Gastrocnemius medialis (tissue), 4 donors: ENCODE results near the gene KDM6A. TPM values are rescaled to one million over a fixed set of nuclear protein-coding genes. Genes with fewer than 3 reads are reported as not detected.

Experiments used
- ATAC-seq, 2 donors: fragments of 150-250 bp; one replicate each; pipeline ENCODE4 v1.9.1; 2016
- DNase-seq, 2 donors: peaks; one replicate each; pipeline ENCODE4 v3.0.0-alpha.2; 2019
- H3K27ac ChIP-seq, 4 donors: fragments of 200-600 bp; sonication (generic); 1 replicate in 1 of 4; 2 replicates in 3 of 4; pipeline ENCODE4 v1.5.1; 2016 to 2018; ENCODE audit warnings: mild to moderate bottlenecking in 2 of 4, moderate library complexity in 1 of 4
- H3K27me3 ChIP-seq, 3 donors: fragments of 200-600 bp; sonication (generic) in 2 of 3; 1 replicate in 1 of 3; 2 replicates in 2 of 3; pipeline versions ENCODE4 v1.5.1 to v1.6.0; 2016 to 2019; ENCODE audit warnings: mild to moderate bottlenecking in 1 of 3, moderate library complexity in 1 of 3
- H3K36me3 ChIP-seq, 2 donors: fragments of 200-600 bp; sonication (generic) in 1 of 2; one replicate each; pipeline ENCODE4 v1.5.1; 2017 to 2018
- H3K4me1 ChIP-seq, 2 donors: fragments of 200-600 bp; sonication (generic) in 1 of 2; one replicate each; pipeline ENCODE4 v1.5.1; 2016 to 2017; ENCODE audit warnings: mild to moderate bottlenecking in 2 of 2
- H3K4me3 ChIP-seq, 4 donors: fragments of 200-600 bp; sonication (generic) in 3 of 4; 1 replicate in 1 of 4; 2 replicates in 3 of 4; pipeline ENCODE4 v1.5.1; 2016 to 2019; ENCODE audit warnings: mild to moderate bottlenecking in 2 of 4
- H3K9me3 ChIP-seq, 3 donors: fragments of 200-600 bp; sonication (generic) in 2 of 3; 1 replicate in 1 of 3; 2 replicates in 2 of 3; pipeline ENCODE4 v1.5.1; 2016 to 2019
- POLR2A ChIP-seq, 2 donors: fragments of 450-650 bp; IDR thresholded peaks; one replicate each; pipeline ENCODE4 v1.6.1; 2017; ENCODE audit warnings: antibody characterized with exemption in 2 of 2, mild to moderate bottlenecking in 2 of 2, moderate library complexity in 2 of 2
- in situ Hi-C, 4 donors: fragments of 200-750 bp; cut with MboI; loops; one replicate each; pipeline versions ENCODE4 v1.15.0 to v1.8.0; 2017; ENCODE audit warnings: low sequenced_read_pairs in 4 of 4
- intact Hi-C: fragments of 100-400 bp; cut with DNase I; formaldehyde crosslinking; loops from one replicate; pipeline ENCODE4 v1.15.1; 2023; ENCODE audit warnings: low total_unique reads
- total RNA-seq, 4 donors: library from RNA; depleted of rRNA; stranded (reverse); fragments of >200 nt; gene quantifications; one replicate each; pipeline versions ENCODE4 v1.1.0 to v1.2.3, GENCODE V29; 2016
- TF ChIP-seq, protein P1 (sequence below), 5 experiments: fragments of 450-650 bp in 3 of 5; fragments of 200-600 bp in 2 of 5; sonication (generic) in 2 of 5; IDR thresholded peaks in 4 of 5; conservative IDR thresholded peaks in 1 of 5; 1 replicate in 4 of 5; 2 replicates in 1 of 5; pipeline ENCODE4 v1.5.1; 2016 to 2019; ENCODE audit warnings: antibody characterized with exemption in 5 of 5, mild to moderate bottlenecking in 3 of 5, moderate library complexity in 3 of 5

The KDM6A gene
- total RNA-seq, 4 donors from 2014 or later, result 14.3 to 29.2 (median 20.1) TPM

DNA sequence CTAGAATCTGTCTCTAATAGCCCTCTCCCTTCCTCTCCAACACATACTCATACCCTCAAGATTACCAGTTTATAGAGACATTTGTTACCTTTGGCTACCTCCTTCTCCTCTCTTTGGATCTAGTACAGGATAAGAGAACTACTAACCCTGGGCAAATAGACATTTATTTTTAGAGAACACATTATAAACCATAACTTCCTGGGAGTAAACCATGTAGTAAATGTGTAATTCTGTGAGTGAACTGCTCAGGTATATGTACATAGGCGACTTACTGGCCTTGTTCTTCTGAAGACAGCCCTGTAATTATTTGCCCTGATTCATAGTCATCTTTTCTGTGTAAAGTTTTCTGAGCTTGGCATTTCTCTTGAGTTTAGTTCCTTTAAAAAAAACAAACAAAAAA, 94.2 kb downstream of the KDM6A start:
- Histone ChIP-seq H3K27me3 (no peaks in the 10 kb centered on the region), H3K9me3 (no peaks in the 10 kb centered on the region), H3K36me3 (no peaks in the 10 kb centered on the region), H3K4me3 (no peak overlapping the region), H3K27ac (no peak overlapping the region), H3K4me1 (peaks cover 3 to 9% of the 10 kb centered on the region in 2 donors)
- no peak for TF ChIP-seq POLR2A (IDR thresholded peaks at IDR 0.05)
- TF ChIP-seq, protein P1, sequence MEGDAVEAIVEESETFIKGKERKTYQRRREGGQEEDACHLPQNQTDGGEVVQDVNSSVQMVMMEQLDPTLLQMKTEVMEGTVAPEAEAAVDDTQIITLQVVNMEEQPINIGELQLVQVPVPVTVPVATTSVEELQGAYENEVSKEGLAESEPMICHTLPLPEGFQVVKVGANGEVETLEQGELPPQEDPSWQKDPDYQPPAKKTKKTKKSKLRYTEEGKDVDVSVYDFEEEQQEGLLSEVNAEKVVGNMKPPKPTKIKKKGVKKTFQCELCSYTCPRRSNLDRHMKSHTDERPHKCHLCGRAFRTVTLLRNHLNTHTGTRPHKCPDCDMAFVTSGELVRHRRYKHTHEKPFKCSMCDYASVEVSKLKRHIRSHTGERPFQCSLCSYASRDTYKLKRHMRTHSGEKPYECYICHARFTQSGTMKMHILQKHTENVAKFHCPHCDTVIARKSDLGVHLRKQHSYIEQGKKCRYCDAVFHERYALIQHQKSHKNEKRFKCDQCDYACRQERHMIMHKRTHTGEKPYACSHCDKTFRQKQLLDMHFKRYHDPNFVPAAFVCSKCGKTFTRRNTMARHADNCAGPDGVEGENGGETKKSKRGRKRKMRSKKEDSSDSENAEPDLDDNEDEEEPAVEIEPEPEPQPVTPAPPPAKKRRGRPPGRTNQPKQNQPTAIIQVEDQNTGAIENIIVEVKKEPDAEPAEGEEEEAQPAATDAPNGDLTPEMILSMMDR (IDR thresholded peaks at IDR 0.05 in 4 of 5, conservative IDR thresholded peaks at IDR 0.05 in 1 of 5), result no peak
- in situ Hi-C loops, result no loop called here
- ATAC-seq, result no peak
- no peak for DNase-seq
- intact Hi-C loops, result no loop called here

DNA sequence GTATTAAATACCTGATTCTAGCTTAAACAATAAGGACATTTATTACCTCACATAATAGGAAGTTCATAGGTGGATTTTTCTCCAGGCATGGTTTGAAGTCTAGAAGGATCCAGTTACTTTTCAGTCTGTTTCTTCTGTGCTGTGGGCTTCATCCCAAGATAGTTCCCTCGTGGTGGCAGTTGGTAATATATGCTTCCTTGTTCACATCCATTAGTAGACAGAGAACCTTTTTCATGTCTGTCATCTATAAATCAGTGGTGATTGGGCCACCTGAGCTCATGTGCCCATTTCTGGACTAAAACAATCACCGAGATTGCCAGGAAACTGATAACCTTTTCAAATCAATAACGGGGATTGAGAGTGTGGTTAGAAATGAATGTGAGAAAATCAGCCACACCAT, 97.7 kb downstream of the KDM6A start:
- no peaks in the 10 kb centered on the region for H3K36me3 ChIP-seq
- intact Hi-C loops (no loop called here), in situ Hi-C loops (no loop called here)
- no peaks in the 10 kb centered on the region for H3K9me3 ChIP-seq
- TF ChIP-seq, protein P1 (IDR thresholded peaks at IDR 0.05 in 4 of 5, conservative IDR thresholded peaks at IDR 0.05 in 1 of 5), result no peak
- H3K27ac ChIP-seq, result no peak overlapping the region
- ATAC-seq (no peak), DNase-seq (no peak)
- H3K27me3 ChIP-seq, result no peaks in the 10 kb centered on the region
- H3K4me1 ChIP-seq, result peaks cover 0 to 3% of the 10 kb centered on the region in 2 donors
- no peak overlapping the region for H3K4me3 ChIP-seq

DNA sequence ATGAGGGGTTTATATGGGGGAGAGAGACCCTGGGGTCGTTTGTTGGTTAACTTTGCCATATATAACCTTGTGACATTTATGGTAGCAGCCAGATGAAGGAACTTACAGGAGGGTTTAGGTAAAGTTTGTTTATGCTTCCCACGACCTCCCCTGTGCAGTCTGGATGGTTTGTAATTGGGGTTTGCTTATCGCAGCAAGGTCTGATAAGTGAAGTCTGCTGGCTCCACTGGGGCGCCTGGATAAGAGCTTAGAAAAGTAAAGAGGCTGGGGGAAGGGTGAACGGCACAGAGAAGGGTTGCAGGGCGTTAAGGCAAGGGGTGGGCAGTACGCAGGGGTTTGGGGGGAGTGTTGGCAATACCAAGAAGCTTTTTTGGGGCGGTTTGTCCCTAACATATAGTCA, 98.7 kb downstream of the KDM6A start:
- H3K27me3 ChIP-seq, result no peaks in the 10 kb centered on the region
- intact Hi-C loops (no loop called here), in situ Hi-C loops (no loop called here)
- no peak overlapping the region for H3K27ac ChIP-seq
- ATAC-seq (no peak), DNase-seq (no peak)
- H3K36me3 ChIP-seq, result no peaks in the 10 kb centered on the region
- TF ChIP-seq, protein P1 (IDR thresholded peaks at IDR 0.05 in 4 of 5, conservative IDR thresholded peaks at IDR 0.05 in 1 of 5), result no peak
- TF ChIP-seq POLR2A (IDR thresholded peaks at IDR 0.05), result no peak
- no peak overlapping the region for H3K4me3 ChIP-seq
- H3K4me1 ChIP-seq, result peaks cover 0 to 3% of the 10 kb centered on the region in 2 donors
- no peaks in the 10 kb centered on the region for H3K9me3 ChIP-seq

DNA sequence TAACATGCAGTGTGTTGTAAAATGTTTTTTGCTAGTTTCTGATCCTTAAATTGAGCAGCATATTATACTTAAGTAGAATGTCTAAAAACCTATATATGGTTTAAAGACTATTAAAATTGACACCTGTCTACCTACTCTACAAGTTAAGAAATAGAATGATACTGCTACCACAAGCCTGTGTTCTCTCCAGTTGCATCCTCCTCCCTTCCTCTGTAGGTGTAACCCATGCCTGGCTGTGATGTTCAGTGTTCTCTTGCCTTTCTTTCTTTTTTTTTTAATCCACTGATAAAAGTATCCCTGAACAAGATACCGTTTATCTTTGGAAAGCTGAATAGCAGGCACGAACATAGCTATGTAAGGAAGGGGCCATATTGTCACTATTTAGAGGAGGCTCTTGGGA, 99.1 kb downstream of the KDM6A start:
- Histone ChIP-seq H3K4me3 (no peak overlapping the region), H3K27ac (no peak overlapping the region), H3K27me3 (no peaks in the 10 kb centered on the region), H3K4me1 (peaks cover 0 to 3% of the 10 kb centered on the region in 2 donors), H3K9me3 (no peaks in the 10 kb centered on the region), H3K36me3 (no peaks in the 10 kb centered on the region)
- DNase-seq, result no peak
- in situ Hi-C loops, result no loop called here
- TF ChIP-seq, protein P1 (IDR thresholded peaks at IDR 0.05 in 4 of 5, conservative IDR thresholded peaks at IDR 0.05 in 1 of 5), result no peak
- TF ChIP-seq POLR2A (IDR thresholded peaks at IDR 0.05), result no peak
- ATAC-seq, result no peak
- intact Hi-C loops, result no loop called here

DNA sequence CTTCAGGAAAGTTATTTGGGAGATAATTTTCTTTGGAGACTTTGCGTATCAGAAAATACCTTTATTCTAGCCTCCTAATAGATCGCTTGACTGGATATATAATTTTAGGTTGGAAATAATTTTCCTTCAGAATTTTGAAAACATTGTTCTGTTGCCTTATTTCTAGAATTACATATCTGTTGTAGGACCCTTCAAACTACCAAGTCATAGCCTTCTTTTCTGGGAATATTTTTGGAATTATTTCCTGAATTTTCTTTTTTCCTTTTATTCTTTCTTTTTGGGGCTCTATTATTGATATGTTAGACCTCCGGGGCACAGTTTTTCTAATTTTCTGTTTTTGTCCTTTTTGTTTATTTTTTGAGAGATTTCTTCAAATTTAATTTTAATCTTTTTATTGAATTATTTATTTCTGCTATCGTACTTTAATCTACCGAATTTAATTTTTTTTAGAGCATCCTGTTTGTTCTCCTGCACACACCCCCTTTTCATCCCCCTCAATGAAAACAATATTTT, 100.5 kb downstream of the KDM6A start:
- intact Hi-C loops (no loop called here), in situ Hi-C loops (no loop called here)
- no peak for TF ChIP-seq POLR2A (IDR thresholded peaks at IDR 0.05)
- TF ChIP-seq, protein P1 (IDR thresholded peaks at IDR 0.05 in 4 of 5, conservative IDR thresholded peaks at IDR 0.05 in 1 of 5), result no peak
- Histone ChIP-seq H3K27me3 (no peaks in the 10 kb centered on the region), H3K9me3 (no peaks in the 10 kb centered on the region), H3K4me1 (peaks cover 0 to 3% of the 10 kb centered on the region in 2 donors), H3K27ac (no peak overlapping the region), H3K4me3 (no peak overlapping the region), H3K36me3 (no peaks in the 10 kb centered on the region)
- no peak for DNase-seq
- ATAC-seq, result no peak
